Breast epithelium (tissue), 4 donors: ENCODE measurements around the gene BCAT1. TPM values are rescaled to one million over a fixed set of nuclear protein-coding genes. Genes with fewer than 3 reads are reported as not detected.
A peak's percentile ranks its signal among the peaks of the same experiment; 100 is the strongest.

ENCODE experiments used
- DNase-seq, 2 donors: peaks; one replicate each; pipeline ENCODE4 v3.0.0-alpha.2; 2019; ENCODE audit warnings: low spot score in 2 of 2
- H3K27ac ChIP-seq, 2 donors: fragments of 200-600 bp; sonication (generic) in 1 of 2; one replicate each; pipeline ENCODE4 v1.5.1; 2016 to 2019; ENCODE audit warnings: mild to moderate bottlenecking in 1 of 2
- H3K27me3 ChIP-seq, 2 donors: fragments of 200-600 bp; sonication (generic) in 1 of 2; one replicate each; pipeline versions ENCODE4 v1.5.1 to v1.6.0; 2017 to 2019; ENCODE audit warnings: control low read depth in 1 of 2, mild to moderate bottlenecking in 1 of 2
- H3K36me3 ChIP-seq: fragments of 200-600 bp; one replicate; pipeline ENCODE4 v1.5.1; 2019
- H3K4me1 ChIP-seq, 2 donors: fragments of 200-600 bp; sonication (generic); one replicate each; pipeline ENCODE4 v1.5.1; 2016 to 2019; ENCODE audit warnings: control low read depth in 1 of 2
- H3K4me3 ChIP-seq, 3 donors: fragments of 200-600 bp; sonication (generic); 1 replicate in 2 of 3; 2 replicates in 1 of 3; pipeline ENCODE4 v1.5.1; 2016 to 2019; ENCODE audit warnings: mild to moderate bottlenecking in 3 of 3, moderate library complexity in 2 of 3
- H3K9me3 ChIP-seq, 2 donors: fragments of 200-600 bp; sonication (generic) in 1 of 2; one replicate each; pipeline ENCODE4 v1.5.1; 2016 to 2019; ENCODE audit warnings: control low read depth in 1 of 2
- CTCF ChIP-seq, 3 donors: fragments of 450-650 bp; IDR thresholded peaks; one replicate each; pipeline ENCODE4 v1.5.1; 2016 to 2017; ENCODE audit warnings: antibody characterized with exemption in 3 of 3, mild to moderate bottlenecking in 3 of 3, moderate library complexity in 3 of 3
- POLR2A ChIP-seq: fragments of 450-650 bp; IDR thresholded peaks from one replicate; pipeline ENCODE4 v1.6.1; 2016; ENCODE audit warnings: antibody characterized with exemption, mild to moderate bottlenecking, moderate library complexity
- POLR2AphosphoS5 ChIP-seq, 3 donors: sonication (generic); formaldehyde crosslinking; IDR thresholded peaks; one replicate each; pipeline ENCODE4 v1.6.1; 2017; ENCODE audit warnings: antibody characterized with exemption in 3 of 3
- intact Hi-C: fragments of 100-400 bp; cut with DNase I; formaldehyde crosslinking; loops from one replicate; pipeline ENCODE4 v1.15.1; 2023; ENCODE audit warnings: low total_unique reads
- total RNA-seq, 3 donors: library from RNA; depleted of rRNA; stranded (reverse); fragments of >200 nt; gene quantifications; one replicate each; pipeline ENCODE4 v1.1.0, GENCODE V29; 2016

The BCAT1 gene, protein sequence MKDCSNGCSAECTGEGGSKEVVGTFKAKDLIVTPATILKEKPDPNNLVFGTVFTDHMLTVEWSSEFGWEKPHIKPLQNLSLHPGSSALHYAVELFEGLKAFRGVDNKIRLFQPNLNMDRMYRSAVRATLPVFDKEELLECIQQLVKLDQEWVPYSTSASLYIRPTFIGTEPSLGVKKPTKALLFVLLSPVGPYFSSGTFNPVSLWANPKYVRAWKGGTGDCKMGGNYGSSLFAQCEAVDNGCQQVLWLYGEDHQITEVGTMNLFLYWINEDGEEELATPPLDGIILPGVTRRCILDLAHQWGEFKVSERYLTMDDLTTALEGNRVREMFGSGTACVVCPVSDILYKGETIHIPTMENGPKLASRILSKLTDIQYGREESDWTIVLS
- 10 to 100 TPM in 2 of 3 donors, 1 to 10 TPM in 1; 8.8 to 35.8 (median 12.1) TPM for total RNA-seq

DNA sequence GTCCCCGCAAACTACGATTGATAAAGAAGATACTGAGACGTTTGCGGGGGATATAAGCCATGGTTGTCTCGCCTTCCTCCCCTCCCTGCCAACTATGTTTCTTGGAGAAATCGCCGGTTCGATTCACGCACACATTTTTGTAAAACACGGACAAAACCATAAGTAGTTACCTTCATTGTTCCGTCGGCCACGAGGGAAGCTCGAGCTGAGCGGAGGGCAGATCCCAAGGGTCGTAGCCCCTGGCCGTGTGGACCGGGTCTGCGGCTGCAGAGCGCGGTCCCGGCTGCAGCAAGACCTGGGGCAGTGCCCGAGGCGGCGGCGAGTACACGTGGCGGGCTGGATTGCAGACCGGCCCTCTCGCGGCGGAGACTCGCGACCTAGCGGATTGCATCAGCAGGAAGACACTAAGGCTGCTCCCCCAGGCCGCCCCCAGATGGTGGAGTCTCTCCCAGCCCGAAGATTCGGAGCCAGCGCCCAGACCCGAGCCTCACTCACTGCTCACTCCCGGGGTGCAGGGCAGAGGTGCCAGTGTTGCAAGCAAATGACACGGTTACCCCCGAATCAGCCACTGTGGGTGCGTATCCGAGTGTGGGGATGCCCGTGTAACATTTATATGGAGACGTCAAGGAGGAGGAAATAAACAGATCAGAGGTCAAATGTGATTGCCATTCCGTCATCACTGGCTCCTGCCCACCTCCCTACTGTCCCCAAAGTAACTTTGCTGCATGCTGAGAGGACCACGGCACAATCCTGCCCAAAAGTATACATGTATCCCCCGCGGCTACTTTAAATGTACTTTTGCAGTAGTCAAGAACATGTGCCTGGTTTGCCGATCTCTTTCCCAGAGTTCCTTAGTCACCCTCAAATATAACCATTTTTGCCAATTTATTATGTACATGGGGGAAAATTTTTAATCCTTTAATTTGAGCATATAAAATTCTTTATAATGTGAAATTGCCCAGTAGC lies at the start of gene BCAT1:
Gene BCAT1 (minus strand): TSS at position 345 of the 966 bp plus-strand sequence. CDS start 169 bp downstream, at position 176.
- no peaks in the 10 kb centered on the region for H3K4me1 ChIP-seq
- no peaks in the 10 kb centered on the region for H3K9me3 ChIP-seq
- H3K27me3 ChIP-seq: no peaks in the 10 kb centered on the region
- H3K27ac ChIP-seq: no peak within 1 kb of the TSS
- intact Hi-C loops: no loop called here
- peak within 1 kb of the TSS; percentile 53 to 69 (median 59) for H3K4me3 ChIP-seq
- DNase-seq: peak in 1 of 2 donors; percentile 54
- TF ChIP-seq POLR2A (no peak), POLR2AphosphoS5 (IDR thresholded peaks at IDR 0.05) (no peak), CTCF (IDR thresholded peaks at IDR 0.05) (no peak)
- no peaks in the 10 kb centered on the region for H3K36me3 ChIP-seq

DNA sequence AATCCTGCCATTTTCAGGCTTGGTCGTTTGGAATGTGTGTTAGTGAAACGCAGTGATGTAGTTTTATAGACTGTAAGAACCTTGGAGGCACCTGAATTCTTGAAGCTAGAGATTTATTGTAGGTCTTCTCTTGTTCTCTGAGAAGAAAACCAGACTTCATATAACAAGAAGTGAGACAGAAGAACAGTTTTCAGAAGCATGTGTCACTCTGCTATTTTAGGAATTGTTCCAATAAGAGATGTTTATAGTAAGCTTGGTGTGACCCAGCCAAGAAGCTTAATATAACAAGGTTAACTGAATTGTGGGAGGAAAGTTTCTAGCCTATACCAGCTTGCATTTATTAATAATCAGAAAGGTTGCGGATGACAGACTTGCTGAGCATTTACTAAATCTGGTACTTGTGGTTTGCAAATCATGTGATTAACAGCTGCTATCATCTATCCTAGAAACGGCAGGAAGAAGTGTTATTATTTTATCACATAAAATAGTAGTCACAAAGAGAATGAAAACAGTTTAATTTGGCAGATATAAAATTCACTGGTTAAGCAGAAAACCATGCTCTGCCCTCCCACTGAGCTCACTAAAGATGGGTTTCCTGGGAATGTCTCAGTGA lies 49.2 kb upstream of the BCAT1 start:
- intact Hi-C loops: no loop called here
- no peaks in the 10 kb centered on the region for H3K9me3 ChIP-seq
- no peaks in the 10 kb centered on the region for H3K4me1 ChIP-seq
- H3K4me3 ChIP-seq: no peak overlapping the region
- no peak for DNase-seq
- TF ChIP-seq POLR2AphosphoS5 (IDR thresholded peaks at IDR 0.05) (no peak), POLR2A (no peak), CTCF (IDR thresholded peaks at IDR 0.05) (no peak)
- H3K27ac ChIP-seq: no peak overlapping the region
- no peaks in the 10 kb centered on the region for H3K27me3 ChIP-seq
- H3K36me3 ChIP-seq: no peaks in the 10 kb centered on the region

DNA sequence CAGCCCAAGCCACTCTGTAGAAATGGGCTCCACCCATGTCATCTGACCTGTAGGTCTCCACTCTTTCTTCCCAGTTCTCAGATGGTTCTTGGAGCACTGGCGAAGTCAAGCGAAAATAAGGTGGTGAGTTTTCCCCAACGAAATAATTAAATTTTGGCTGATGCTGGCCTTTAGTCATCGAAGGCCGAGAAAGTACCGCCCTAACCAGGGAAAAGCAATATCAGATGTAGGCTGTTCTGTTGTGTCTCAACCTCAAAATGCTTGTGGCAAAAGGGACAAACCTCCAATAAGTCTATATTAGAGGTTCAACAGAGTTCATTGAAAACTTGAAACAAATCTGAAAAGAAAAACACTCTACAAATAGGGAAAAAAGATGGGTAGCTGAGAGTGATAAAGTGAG lies 48.6 kb upstream of the BCAT1 start:
- no peaks in the 10 kb centered on the region for H3K36me3 ChIP-seq
- no peaks in the 10 kb centered on the region for H3K9me3 ChIP-seq
- H3K4me1 ChIP-seq: no peaks in the 10 kb centered on the region
- no peak overlapping the region for H3K4me3 ChIP-seq
- intact Hi-C loops: no loop called here
- no peaks in the 10 kb centered on the region for H3K27me3 ChIP-seq
- no peak overlapping the region for H3K27ac ChIP-seq
- TF ChIP-seq POLR2AphosphoS5 (IDR thresholded peaks at IDR 0.05) (no peak), POLR2A (no peak), CTCF (IDR thresholded peaks at IDR 0.05) (no peak)
- DNase-seq: no peak

- Histone ChIP-seq H3K4me3 (no peak overlapping the region), H3K9me3 (no peaks in the 10 kb centered on the region), H3K36me3 (no peaks in the 10 kb centered on the region), H3K27ac (no peak overlapping the region), H3K4me1 (no peaks in the 10 kb centered on the region), H3K27me3 (no peaks in the 10 kb centered on the region)
- TF ChIP-seq CTCF (IDR thresholded peaks at IDR 0.05) (no peak), POLR2A (no peak), POLR2AphosphoS5 (IDR thresholded peaks at IDR 0.05) (no peak)
- DNase-seq: no peak
- intact Hi-C loops: no loop called here
Observed at GRCh38 chr12:24996820-24997219, 47.9 kb upstream of the BCAT1 start.
